Neural progenitor cell (in vitro differentiated cells): Measurements from ENCODE around the gene STIL. TPM values are rescaled to one million over a fixed set of nuclear protein-coding genes. Genes with fewer than 3 reads are reported as not detected.

Experiments used
- DNase-seq: peaks from one replicate; pipeline ENCODE4 v3.0.0-alpha.2; 2016; ENCODE audit warnings: low spot score
- H2AFZ ChIP-seq: fragments of 200-600 bp; sonication (generic); replicated peaks from 2 replicates; pipeline ENCODE4 v1.6.1; 2016; ENCODE audit warnings: antibody characterized with exemption
- H3F3A ChIP-seq: fragments of 200-600 bp; sonication (generic); 2 replicates; pipeline ENCODE4 v1.6.1; 2016; ENCODE audit warnings: antibody characterized with exemption, low read depth
- H3K27ac ChIP-seq: fragments of 200-600 bp; sonication (generic); 2 replicates; pipeline ENCODE4 v1.5.1; 2016; ENCODE audit warnings: mild to moderate bottlenecking
- H3K27me3 ChIP-seq: fragments of 200-600 bp; sonication (generic); 2 replicates; pipeline ENCODE4 v1.6.1; 2016; ENCODE audit warnings: mild to moderate bottlenecking, moderate library complexity
- H3K36me3 ChIP-seq: fragments of 200-600 bp; sonication (generic); 2 replicates; pipeline ENCODE4 v1.5.1; 2016
- H3K4me1 ChIP-seq: fragments of 200-600 bp; sonication (generic); 2 replicates; pipeline ENCODE4 v1.6.1; 2016; ENCODE audit warnings: mixed run types
- H3K4me2 ChIP-seq: fragments of 200-600 bp; sonication (generic); 2 replicates; pipeline ENCODE4 v1.6.1; 2016
- H3K4me3 ChIP-seq: fragments of 200-600 bp; sonication (generic); 2 replicates; pipeline ENCODE4 v1.5.1; 2016
- H3K79me2 ChIP-seq: fragments of 200-600 bp; sonication (generic); 2 replicates; pipeline ENCODE4 v1.6.1; 2016; ENCODE audit warnings: low read depth
- H3K9ac ChIP-seq: fragments of 200-600 bp; sonication (generic); 2 replicates; pipeline ENCODE4 v1.6.1; 2016
- H3K9me3 ChIP-seq: fragments of 200-600 bp; sonication (generic); 2 replicates; pipeline ENCODE4 v1.5.1; 2016; ENCODE audit warnings: low read depth
- H4K20me1 ChIP-seq: fragments of 200-600 bp; sonication (generic); 2 replicates; pipeline ENCODE4 v1.6.1; 2016; ENCODE audit warnings: low read depth
- H3K27ac Mint-ChIP-seq: 3 replicates; pipeline ENCODE4 v1.8.0; 2021; ENCODE audit warnings: mixed read lengths
- H3K27me3 Mint-ChIP-seq: 2 replicates; pipeline ENCODE4 v1.8.0; 2022; ENCODE audit warnings: low read depth, mild to moderate bottlenecking, inconsistent platforms, moderate library complexity, mixed read lengths; ENCODE audit not compliant: insufficient read depth
- H3K36me3 Mint-ChIP-seq: 3 replicates; pipeline ENCODE4 v1.8.0; 2021; ENCODE audit warnings: mixed read lengths
- H3K4me1 Mint-ChIP-seq: 3 replicates; pipeline ENCODE4 v1.8.0; 2021; ENCODE audit warnings: mixed read lengths
- H3K4me3 Mint-ChIP-seq: 3 replicates; pipeline ENCODE4 v1.8.0; 2021; ENCODE audit warnings: mild to moderate bottlenecking, moderate library complexity, mixed read lengths
- H3K9me3 Mint-ChIP-seq: 3 replicates; pipeline ENCODE4 v1.8.0; 2020; ENCODE audit warnings: mixed read lengths
- CTCF ChIP-seq: fragments of 200-600 bp; sonication (generic); IDR thresholded peaks from 2 replicates; pipeline ENCODE4 v1.5.1; 2017; ENCODE audit warnings: antibody characterized with exemption, mild to moderate bottlenecking
- EZH2 ChIP-seq: fragments of 200-600 bp; sonication (generic); IDR thresholded peaks from 2 replicates; pipeline ENCODE4 v1.6.1; 2017; ENCODE audit warnings: antibody characterized with exemption, mild to moderate bottlenecking, moderate library complexity
- EZH2phosphoT487 ChIP-seq: fragments of 200-600 bp; sonication (generic); IDR thresholded peaks from 2 replicates; pipeline ENCODE4 v1.6.1; 2017; ENCODE audit warnings: antibody characterized with exemption
- total RNA-seq: library from RNA; depleted of rRNA; stranded (reverse); fragments of >200 nt; gene quantifications from 2 replicates; pipeline ENCODE4 v1.2.3, GENCODE V29; 2015; ENCODE audit warnings: low replicate concordance

The STIL gene
- total RNA-seq, 1 donor from 2014 or later: 59.0 TPM

- H3K4me1 Mint-ChIP-seq: peaks cover 10% of the 10 kb centered on the region
- H3K79me2 ChIP-seq: peaks cover 58% of the 10 kb centered on the region
Measured at GRCh38 chr1:47338249-47339077, 24.5 kb upstream of the STIL start.

DNA sequence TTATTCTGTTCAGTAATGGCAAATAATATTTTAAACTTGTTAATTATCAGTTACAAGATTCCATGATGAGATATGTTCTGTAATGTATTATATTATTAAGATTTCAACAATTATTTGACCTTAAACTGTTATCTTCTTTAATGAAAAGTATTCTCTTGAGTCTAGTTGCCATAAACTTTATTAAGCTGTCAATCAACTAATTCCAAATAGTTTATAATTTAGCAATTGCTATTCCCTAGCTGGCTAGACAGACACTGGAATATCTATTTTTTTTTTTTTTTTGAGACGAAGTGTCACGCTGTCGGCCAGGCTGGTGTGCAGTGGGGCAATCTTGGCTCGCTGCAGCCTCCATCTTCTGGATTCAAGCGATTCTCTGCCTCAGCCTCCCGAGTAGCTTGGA, 23.4 kb upstream of the STIL start:
- no peak for DNase-seq
- H3K4me3 Mint-ChIP-seq: no peak overlapping the region
- Histone ChIP-seq H2AFZ (no peak overlapping the region), H3K4me2 (no peak overlapping the region), H3K79me2 (peaks cover 63% of the 10 kb centered on the region), H3K27me3 (no peaks in the 10 kb centered on the region), H3K9ac (no peak overlapping the region), H3K36me3 (no peaks in the 10 kb centered on the region), H3K4me1 (peaks cover 15% of the 10 kb centered on the region), H3F3A (peaks cover 35% of the 10 kb centered on the region), H3K9me3 (no peaks in the 10 kb centered on the region), H3K27ac (no peak overlapping the region), H4K20me1 (no peaks in the 10 kb centered on the region), H3K4me3 (no peak overlapping the region)
- TF ChIP-seq EZH2 (no peak), CTCF (no peak), EZH2phosphoT487 (no peak)
- peaks cover 3% of the 10 kb centered on the region for H3K27me3 Mint-ChIP-seq
- no peak overlapping the region for H3K27ac Mint-ChIP-seq
- peaks cover 10% of the 10 kb centered on the region for H3K4me1 Mint-ChIP-seq
- peaks cover 2% of the 10 kb centered on the region for H3K36me3 Mint-ChIP-seq
- H3K9me3 Mint-ChIP-seq: no peaks in the 10 kb centered on the region

More at GRCh38 chr1:47338249-47339077, 24.5 kb upstream of the STIL start:
- no peaks in the 10 kb centered on the region for H3K9me3 Mint-ChIP-seq
- H3K4me3 ChIP-seq: no peak overlapping the region
- peaks cover 24% of the 10 kb centered on the region for H3F3A ChIP-seq
- no peak overlapping the region for H3K4me2 ChIP-seq
- H3K36me3 Mint-ChIP-seq: peaks cover 2% of the 10 kb centered on the region
- H2AFZ ChIP-seq: no peak overlapping the region
- H3K9ac ChIP-seq: no peak overlapping the region
- H3K36me3 ChIP-seq: no peaks in the 10 kb centered on the region
- H3K27ac Mint-ChIP-seq: no peak overlapping the region
- peaks cover 7% of the 10 kb centered on the region for H3K4me1 ChIP-seq
- H3K27me3 Mint-ChIP-seq: peaks cover 3% of the 10 kb centered on the region
- no peaks in the 10 kb centered on the region for H4K20me1 ChIP-seq
- DNase-seq: no peak
- no peaks in the 10 kb centered on the region for H3K9me3 ChIP-seq
- no peak overlapping the region for H3K4me3 Mint-ChIP-seq
- H3K27me3 ChIP-seq: no peaks in the 10 kb centered on the region
- TF ChIP-seq EZH2phosphoT487 (no peak), CTCF (no peak), EZH2 (no peak)
- peak overlapping the region; percentile 15 for H3K27ac ChIP-seq

- Histone ChIP-seq H3K27ac (peak overlapping the region; percentile 84), H3K4me2 (peak overlapping the region; percentile 94), H3K79me2 (peaks cover 68% of the 10 kb centered on the region), H3K27me3 (no peaks in the 10 kb centered on the region), H3K4me1 (peaks cover 20% of the 10 kb centered on the region), H3K9me3 (no peaks in the 10 kb centered on the region), H3F3A (peaks cover 35% of the 10 kb centered on the region), H3K9ac (peak overlapping the region; percentile 51), H3K4me3 (peak overlapping the region; percentile 92), H2AFZ (peak overlapping the region; percentile 90), H4K20me1 (no peaks in the 10 kb centered on the region), H3K36me3 (no peaks in the 10 kb centered on the region)
- TF ChIP-seq EZH2: no peak
- TF ChIP-seq EZH2phosphoT487: no peak
- no peak for TF ChIP-seq CTCF
- H3K9me3 Mint-ChIP-seq: no peaks in the 10 kb centered on the region
- H3K36me3 Mint-ChIP-seq: no peaks in the 10 kb centered on the region
- H3K27ac Mint-ChIP-seq: peak overlapping the region; percentile 97
- DNase-seq: no peak
- H3K4me1 Mint-ChIP-seq: peaks cover 10% of the 10 kb centered on the region
- peak overlapping the region; percentile 97 for H3K4me3 Mint-ChIP-seq
- H3K27me3 Mint-ChIP-seq: peaks cover 3% of the 10 kb centered on the region
Measured at GRCh38 chr1:47334765-47335435, 21.0 kb upstream of the STIL start.
